Heart left ventricle (tissue), 13 donors: Measurements from ENCODE around the gene PIAS2.

Experiments used
- CTCF ChIP-seq, 12 donors: fragments of 200-600 bp; sonication (generic) in 4 of 12; IDR thresholded peaks; one replicate each; pipeline versions ENCODE4 v1.5.0 to v1.8.0; 2018 to 2022; ENCODE audit warnings: antibody characterized with exemption in 12 of 12, mild to moderate bottlenecking in 5 of 12
- POLR2A ChIP-seq, 2 donors: fragments of 450-650 bp; IDR thresholded peaks; one replicate each; pipeline ENCODE4 v1.6.1; 2017; ENCODE audit warnings: antibody characterized with exemption in 2 of 2, mild to moderate bottlenecking in 2 of 2, moderate library complexity in 2 of 2
- donor health status: ischemic (EF 13 %, LVEDD 7.1; RV severe dilation, severe dysfunction).
- donor health status: DM: no; HTN: yes; CAD: no.
- donor health status: DM: no; HTN: no; CAD: no.
- donor health status: ischemic (EF 25% LVEDD 6.9; RV normal size, moderate dysfunction).
- donor health status: ischemic (EF 25% LVEDD 5.7; RV mildly dilated, moderate dysfunction).
- donor health status: ischemic (EF 35%, LVEDD 5.7; RV mildly dilated, moderate dysfunction).
- donor health status: nonischemic (EF 11% LVEDD 7.7; RV severe dilation, severe dysfunction).
- donor health status: DM: yes; HTN: yes; CAD: no.
- donor health status: PGD.
- donor health status: ischemic (EF 29% LVEDD 5.4; RV normal size, mild dysfunction).
- donor health status: nonischemic (EF 23%, LVEDD 6.1; RV moderate dilation, normal function).

GRCh38 chr18:46787674-46788073, 129.6 kb downstream of the PIAS2 start:
- TF ChIP-seq POLR2A (IDR thresholded peaks at IDR 0.05) (no peak), CTCF (IDR thresholded peaks at IDR 0.05) (no peak)
